Endothelial cell (in vitro differentiated cells): ENCODE measurements around the gene DBX2. TPM values are rescaled to one million over a fixed set of nuclear protein-coding genes. Genes with fewer than 3 reads are reported as not detected.
"Not testable (repeated sequence)": the region's sequence is repeated elsewhere in the genome, so short reads cannot be mapped to it uniquely, and the experiment has no call there.

Experiments used
- DNase-seq: peaks from one replicate; pipeline ENCODE4 v3.0.0; 2021; ENCODE audit warnings: low spot score
- H3K27ac Mint-ChIP-seq: one replicate; pipeline ENCODE4 v1.8.0; 2021; ENCODE audit warnings: mixed read lengths, inconsistent platforms; ENCODE audit not compliant: unreplicated experiment
- H3K27me3 Mint-ChIP-seq: one replicate; pipeline ENCODE4 v1.8.0; 2021; ENCODE audit warnings: mild to moderate bottlenecking, moderate library complexity, mixed read lengths, inconsistent platforms; ENCODE audit not compliant: unreplicated experiment
- H3K36me3 Mint-ChIP-seq: one replicate; pipeline ENCODE4 v1.8.0; 2021; ENCODE audit warnings: mild to moderate bottlenecking, low read depth, mixed read lengths, inconsistent platforms; ENCODE audit not compliant: unreplicated experiment
- H3K4me1 Mint-ChIP-seq: one replicate; pipeline ENCODE4 v1.8.0; 2021; ENCODE audit warnings: mild to moderate bottlenecking, mixed read lengths, inconsistent platforms; ENCODE audit not compliant: unreplicated experiment
- H3K4me3 Mint-ChIP-seq: one replicate; pipeline ENCODE4 v1.8.0; 2021; ENCODE audit warnings: mild to moderate bottlenecking, mixed read lengths, inconsistent platforms; ENCODE audit not compliant: unreplicated experiment
- H3K9me3 Mint-ChIP-seq: one replicate; pipeline ENCODE4 v1.8.0; 2021; ENCODE audit warnings: mixed read lengths, inconsistent platforms; ENCODE audit not compliant: unreplicated experiment
- total RNA-seq: library from RNA; stranded (reverse); fragmentation: NEBNext Ultra II Directional; extraction: Animal tissue kit (Norgen Biotek cat#: 25700); gene quantifications from one replicate; pipeline ENCODE4 v1.2.1, GENCODE V29; 2021; ENCODE audit not compliant: unreplicated experiment
- TF ChIP-seq, protein P1 (sequence below): fragments of 200-600 bp; sonication (generic); IDR thresholded peaks from one replicate; pipeline ENCODE4 v1.5.0; 2021; ENCODE audit warnings: antibody characterized with exemption; ENCODE audit not compliant: unreplicated experiment

The DBX2 gene
- total RNA-seq, 1 donor from 2014 or later: not detected

DNA sequence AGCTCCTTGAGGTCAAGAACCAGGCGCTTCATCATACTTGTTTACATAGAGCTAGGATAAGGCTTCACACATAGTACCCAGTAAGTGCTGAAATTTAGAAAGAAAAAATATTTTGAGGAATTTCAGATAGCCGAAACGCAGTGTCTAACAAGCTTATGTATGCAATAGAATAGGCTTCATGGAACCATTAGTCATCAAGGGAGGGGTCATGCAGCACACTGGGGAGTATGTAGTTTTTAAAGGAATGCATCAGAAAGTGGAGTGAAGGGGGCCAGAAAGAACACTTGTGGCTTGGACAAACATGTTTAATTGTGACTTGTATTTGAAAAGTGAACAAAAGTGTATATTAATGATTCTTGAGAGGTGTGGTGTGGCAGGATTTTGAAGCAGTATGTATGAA is 38.1 kb downstream of the DBX2 start:
- Mint-ChIP-seq H3K4me1 (peaks cover 4% of the 10 kb centered on the region), H3K27ac (no peak overlapping the region), H3K4me3 (no peak overlapping the region), H3K9me3 (no peaks in the 10 kb centered on the region), H3K36me3 (no peaks in the 10 kb centered on the region), H3K27me3 (peaks cover 1% of the 10 kb centered on the region)
- TF ChIP-seq, protein P1, sequence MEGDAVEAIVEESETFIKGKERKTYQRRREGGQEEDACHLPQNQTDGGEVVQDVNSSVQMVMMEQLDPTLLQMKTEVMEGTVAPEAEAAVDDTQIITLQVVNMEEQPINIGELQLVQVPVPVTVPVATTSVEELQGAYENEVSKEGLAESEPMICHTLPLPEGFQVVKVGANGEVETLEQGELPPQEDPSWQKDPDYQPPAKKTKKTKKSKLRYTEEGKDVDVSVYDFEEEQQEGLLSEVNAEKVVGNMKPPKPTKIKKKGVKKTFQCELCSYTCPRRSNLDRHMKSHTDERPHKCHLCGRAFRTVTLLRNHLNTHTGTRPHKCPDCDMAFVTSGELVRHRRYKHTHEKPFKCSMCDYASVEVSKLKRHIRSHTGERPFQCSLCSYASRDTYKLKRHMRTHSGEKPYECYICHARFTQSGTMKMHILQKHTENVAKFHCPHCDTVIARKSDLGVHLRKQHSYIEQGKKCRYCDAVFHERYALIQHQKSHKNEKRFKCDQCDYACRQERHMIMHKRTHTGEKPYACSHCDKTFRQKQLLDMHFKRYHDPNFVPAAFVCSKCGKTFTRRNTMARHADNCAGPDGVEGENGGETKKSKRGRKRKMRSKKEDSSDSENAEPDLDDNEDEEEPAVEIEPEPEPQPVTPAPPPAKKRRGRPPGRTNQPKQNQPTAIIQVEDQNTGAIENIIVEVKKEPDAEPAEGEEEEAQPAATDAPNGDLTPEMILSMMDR: no peak
- no peak for DNase-seq

GRCh38 chr12:45010059-45010458 is 40.8 kb downstream of the DBX2 start:
- no peak overlapping the region for H3K4me3 Mint-ChIP-seq
- DNase-seq: no peak
- H3K36me3 Mint-ChIP-seq: no peaks in the 10 kb centered on the region
- no peak overlapping the region for H3K27ac Mint-ChIP-seq
- H3K9me3 Mint-ChIP-seq: no peaks in the 10 kb centered on the region
- TF ChIP-seq, protein P1: no peak
- peaks cover 4% of the 10 kb centered on the region for H3K4me1 Mint-ChIP-seq
- H3K27me3 Mint-ChIP-seq: no peaks in the 10 kb centered on the region

DNA sequence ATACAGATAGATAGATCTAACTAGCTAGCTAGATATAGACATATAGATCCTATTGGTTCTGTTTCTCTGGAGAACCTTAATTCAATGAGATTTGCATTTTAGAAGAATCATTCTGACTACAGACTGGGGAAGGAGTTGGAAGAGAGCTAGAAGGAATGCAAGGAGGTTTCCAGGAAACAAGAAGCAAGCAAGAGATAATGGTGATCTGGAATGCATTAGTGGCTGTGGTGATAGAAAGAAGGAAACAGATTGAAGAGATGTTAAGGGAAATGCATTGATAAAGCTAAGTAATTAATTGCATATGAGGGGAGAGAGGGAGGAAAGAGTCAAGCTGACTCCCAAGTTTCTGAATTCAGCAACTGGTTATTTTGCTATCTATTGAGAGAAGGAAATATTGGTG is 42.7 kb downstream of the DBX2 start:
- H3K27me3 Mint-ChIP-seq: no peaks in the 10 kb centered on the region
- no peaks in the 10 kb centered on the region for H3K9me3 Mint-ChIP-seq
- H3K36me3 Mint-ChIP-seq: no peaks in the 10 kb centered on the region
- H3K4me3 Mint-ChIP-seq: no peak overlapping the region
- H3K4me1 Mint-ChIP-seq: peaks cover 4% of the 10 kb centered on the region
- TF ChIP-seq, protein P1: no peak
- no peak overlapping the region for H3K27ac Mint-ChIP-seq
- DNase-seq: no peak

GRCh38 chr12:44999355-44999754 is 51.5 kb downstream of the DBX2 start:
- TF ChIP-seq, protein P1: no peak

GRCh38 chr12:44993161-44993560 is 57.7 kb downstream of the DBX2 start:
- H3K4me3 Mint-ChIP-seq: no peak overlapping the region
- H3K4me1 Mint-ChIP-seq: no peaks in the 10 kb centered on the region
- DNase-seq: no peak
- H3K36me3 Mint-ChIP-seq: no peaks in the 10 kb centered on the region
- TF ChIP-seq, protein P1: no peak
- no peak overlapping the region for H3K27ac Mint-ChIP-seq
- H3K27me3 Mint-ChIP-seq: no peaks in the 10 kb centered on the region
- no peaks in the 10 kb centered on the region for H3K9me3 Mint-ChIP-seq

More at GRCh38 chr12:44999355-44999754, 51.5 kb downstream of the DBX2 start:
- Mint-ChIP-seq H3K4me3 (no peak overlapping the region), H3K9me3 (no peaks in the 10 kb centered on the region), H3K27me3 (no peaks in the 10 kb centered on the region), H3K4me1 (no peaks in the 10 kb centered on the region), H3K27ac (no peak overlapping the region), H3K36me3 (no peaks in the 10 kb centered on the region)
- DNase-seq: no peak

DNA sequence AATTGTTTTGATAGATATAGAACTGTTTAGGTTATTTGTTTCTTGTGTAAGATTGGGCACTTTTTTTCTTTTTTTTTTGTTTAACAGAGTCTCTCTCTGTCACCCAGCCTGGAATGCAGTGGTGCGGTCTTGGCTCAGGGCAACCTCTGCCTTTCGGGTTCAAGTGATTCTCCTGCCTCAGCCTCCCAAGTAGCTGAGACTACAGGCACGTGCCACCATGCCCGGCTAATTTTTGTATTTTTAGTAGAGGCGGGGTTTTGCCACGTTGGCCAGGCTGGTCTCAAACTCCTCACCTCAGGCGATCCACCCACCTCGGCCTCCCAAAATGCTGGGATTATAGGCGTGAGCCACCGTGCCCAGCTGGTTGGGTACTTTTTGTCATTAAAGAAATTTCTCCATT is 66.0 kb downstream of the DBX2 start:
- not testable (repeated sequence) for H3K36me3 Mint-ChIP-seq, H3K4me3 Mint-ChIP-seq, H3K27ac Mint-ChIP-seq, DNase-seq, H3K9me3 Mint-ChIP-seq, H3K27me3 Mint-ChIP-seq, H3K4me1 Mint-ChIP-seq
